ENCODE measurements around the gene IQGAP3.

The IQGAP3 gene

GRCh38 chr1:156598731-156599432 is 26.5 kb upstream of the IQGAP3 start:
- TF ChIP-seq CTCF (IDR thresholded peaks at IDR 0.05): no peak

- TF ChIP-seq CTCF (IDR thresholded peaks at IDR 0.05): no peak
Observed at GRCh38 chr1:156598125-156598524, 25.8 kb upstream of the IQGAP3 start.

GRCh38 chr1:156596426-156596825 is 24.1 kb upstream of the IQGAP3 start:
- TF ChIP-seq CTCF (IDR thresholded peaks at IDR 0.05): no peak

GRCh38 chr1:156595016-156595415 is 22.7 kb upstream of the IQGAP3 start:
- TF ChIP-seq CTCF (IDR thresholded peaks at IDR 0.05): no peak

GRCh38 chr1:156594190-156594589 is 21.8 kb upstream of the IQGAP3 start:
- TF ChIP-seq CTCF (IDR thresholded peaks at IDR 0.05): no peak

- TF ChIP-seq CTCF (IDR thresholded peaks at IDR 0.05): no peak
Observed at GRCh38 chr1:156593661-156593989, 21.3 kb upstream of the IQGAP3 start.

GRCh38 chr1:156592910-156593660 is 20.7 kb upstream of the IQGAP3 start:
- no peak for TF ChIP-seq CTCF (IDR thresholded peaks at IDR 0.05)
